D721Med (cell line): ENCODE results near the gene CUX1.
A peak's percentile ranks its signal among the peaks of the same experiment; 100 is the strongest.

Experiments used
- DNase-seq: peaks from one replicate; pipeline ENCODE4 v3.0.0; 2011; ENCODE audit warnings: low spot score; ENCODE audit not compliant: insufficient read length
- FAIRE-seq: peaks from 2 replicates; lab custom pipeline; 2011; peaks lifted over from hg19 to GRCh38; lab: Jason Lieb, UNC
- CTCF ChIP-seq: IDR thresholded peaks from 2 replicates; pipeline ENCODE4 v1.5.1; 2012; ENCODE audit warnings: mild to moderate bottlenecking, control low read depth; ENCODE audit not compliant: insufficient read depth; ENCODE audit errors: missing control alignments

The CUX1 gene

DNA sequence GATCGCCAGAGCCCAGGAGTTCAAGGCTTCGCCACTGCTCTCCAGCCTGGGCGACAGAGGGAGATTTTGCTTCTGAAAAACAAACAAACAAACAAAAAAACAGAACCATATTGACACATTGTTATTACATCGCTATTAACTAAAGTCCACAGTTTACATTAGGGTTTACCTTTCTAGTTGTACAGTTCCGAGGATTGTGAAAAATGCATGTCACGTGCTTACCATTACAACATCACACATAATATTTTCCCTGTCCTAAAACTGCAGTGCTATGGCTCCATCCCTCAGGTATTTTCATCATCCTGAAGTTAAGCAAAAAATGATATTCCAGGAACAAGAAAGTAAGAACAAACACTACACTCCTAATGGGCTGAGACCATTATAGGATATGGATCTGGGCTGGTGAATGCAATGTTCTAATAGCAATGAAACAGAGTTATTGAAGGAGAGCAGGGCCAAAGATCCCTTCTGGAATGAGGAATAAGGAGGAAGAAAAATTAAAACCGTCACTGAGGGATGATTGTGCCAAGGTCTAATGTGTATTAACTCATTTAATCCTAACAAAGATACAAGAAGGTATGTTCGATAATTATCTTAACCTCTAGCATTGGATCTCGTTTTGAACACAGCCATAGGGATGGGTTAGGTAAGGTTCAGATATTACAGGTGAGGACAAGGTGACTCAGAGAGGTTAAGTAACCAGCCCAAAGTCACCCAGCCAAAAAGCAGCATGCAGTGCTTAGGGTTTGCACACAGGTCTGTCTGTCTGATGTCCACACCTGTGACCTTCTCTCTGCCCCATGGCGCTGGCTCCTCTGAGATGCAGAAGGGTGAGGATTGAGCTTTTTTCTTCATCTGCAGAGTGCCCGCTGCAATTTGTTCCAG, 14.0 kb upstream of the CUX1 start:
- TF ChIP-seq CTCF, result no peak
- FAIRE-seq (no peak), DNase-seq (no peak)

DNA sequence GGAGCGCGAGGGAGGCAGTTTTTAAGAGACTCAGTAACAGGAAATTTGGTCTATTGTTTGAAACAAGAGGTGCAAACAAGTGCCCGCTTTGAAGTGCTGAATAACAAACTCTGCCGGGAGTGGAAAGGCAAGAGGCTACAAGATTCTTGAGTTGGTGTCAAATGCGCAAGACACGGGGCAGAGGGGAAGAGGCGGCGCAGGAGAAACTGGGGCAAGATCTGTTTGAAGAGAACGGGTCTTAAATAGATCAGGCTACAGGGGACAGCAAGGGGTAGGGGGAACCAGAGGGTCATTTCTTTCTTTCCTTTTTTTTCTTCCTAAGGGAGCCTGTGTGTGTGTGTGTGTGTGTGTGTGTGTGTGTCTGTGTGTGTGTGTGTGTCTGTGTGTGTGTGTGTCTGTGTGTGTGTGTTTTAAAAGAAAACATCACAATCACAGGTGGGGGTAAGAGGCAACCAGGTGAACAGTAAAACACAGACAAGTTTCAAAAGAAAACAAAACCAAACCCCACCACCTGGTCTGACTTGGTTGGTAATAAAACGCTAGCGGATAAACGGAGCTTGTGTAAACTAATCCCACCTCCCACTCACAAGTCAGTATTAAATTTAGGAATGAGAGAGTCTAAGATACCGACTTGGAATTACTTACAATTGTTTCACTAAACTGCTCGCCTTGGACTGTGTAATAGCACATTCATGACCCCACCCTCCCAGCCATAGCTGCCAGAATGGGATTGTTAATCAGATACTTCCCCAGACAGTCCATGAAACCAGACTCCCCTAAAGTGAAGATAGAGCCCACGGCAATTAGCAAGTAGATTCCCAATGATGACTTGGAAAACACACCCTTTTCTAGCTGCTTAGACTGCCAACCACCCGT, 13.1 kb upstream of the CUX1 start:
- no peak for TF ChIP-seq CTCF
- no peak for DNase-seq
- no peak for FAIRE-seq

DNA sequence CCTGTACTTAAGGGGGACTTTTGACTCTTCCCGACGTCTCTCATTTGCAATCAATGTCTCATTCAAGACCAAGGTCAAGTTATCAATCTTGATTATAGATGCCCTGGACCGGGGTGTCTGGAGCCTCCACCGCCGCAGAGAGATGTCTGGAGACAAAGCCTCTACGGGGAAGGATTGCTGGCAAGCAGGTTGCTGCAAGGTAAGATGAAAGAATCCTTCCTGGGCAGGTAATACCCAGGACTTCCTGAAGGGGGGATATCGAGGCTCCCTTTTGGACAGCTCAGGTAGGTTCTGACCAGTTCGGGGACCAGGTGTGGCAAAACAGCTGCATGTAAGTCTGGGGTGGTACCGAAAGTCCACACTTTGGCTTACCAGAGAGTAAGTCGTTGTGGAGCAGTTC, 12.5 kb upstream of the CUX1 start:
- no peak for TF ChIP-seq CTCF
- DNase-seq (no peak), FAIRE-seq (no peak)

DNA sequence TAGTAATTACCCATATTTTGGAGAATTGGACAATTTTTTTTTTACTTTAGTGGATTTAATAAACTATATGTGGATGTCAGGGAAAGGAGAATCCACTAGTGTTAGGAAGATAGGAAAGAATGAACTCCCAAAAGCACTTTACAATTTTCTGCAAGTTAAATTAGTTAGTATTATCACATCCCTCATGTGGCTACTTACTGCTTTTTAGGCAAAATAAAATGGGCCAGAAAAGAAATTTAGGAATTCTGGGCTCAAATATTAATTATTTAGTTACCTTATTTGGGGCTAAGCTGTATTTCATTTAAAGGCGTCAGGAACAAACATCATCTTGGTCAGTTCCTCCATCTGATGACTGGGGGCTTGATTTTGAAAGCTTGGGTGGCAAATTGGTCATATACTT, 4.8 kb upstream of the CUX1 start:
- TF ChIP-seq CTCF, result no peak
- DNase-seq (no peak), FAIRE-seq (no peak)

- no peak for TF ChIP-seq CTCF
- FAIRE-seq (no peak), DNase-seq (no peak)
These were observed 3.9 kb upstream of the CUX1 start for GRCh38 chr7:101813402-101814019.

GRCh38 chr7:101814081-101814990, 3.1 kb upstream of the CUX1 start:
- DNase-seq (no peak), FAIRE-seq (no peak)
- peak; percentile 31 for TF ChIP-seq CTCF
